Loucy (cell line): ENCODE results near the gene SON.

Source experiments
- H2AFZ ChIP-seq: fragments of 200-600 bp; sonication (generic); 2 replicates; pipeline ENCODE4 v1.6.0; 2016; ENCODE audit warnings: antibody characterized with exemption, mild to moderate bottlenecking, low read length, moderate library complexity
- H3F3A ChIP-seq: fragments of 200-600 bp; 2 replicates; pipeline ENCODE4 v1.6.0; 2016; ENCODE audit warnings: antibody characterized with exemption, low read depth, mild to moderate bottlenecking
- H3K27me3 ChIP-seq: fragments of 200-600 bp; sonication (generic); 2 replicates; pipeline ENCODE4 v1.6.1; 2014; ENCODE audit warnings: low read length, mild to moderate bottlenecking; ENCODE audit not compliant: insufficient read depth, poor library complexity, severe bottlenecking
- H3K36me3 ChIP-seq: fragments of 200-600 bp; sonication (generic); 2 replicates; pipeline ENCODE4 v1.6.1; 2016; ENCODE audit warnings: low read length; ENCODE audit not compliant: insufficient read depth
- H3K4me1 ChIP-seq: fragments of 200-600 bp; sonication (generic); 2 replicates; pipeline ENCODE4 v1.5.1; 2014; ENCODE audit warnings: low read length, mild to moderate bottlenecking; ENCODE audit not compliant: insufficient read depth, poor library complexity, severe bottlenecking
- H3K4me2 ChIP-seq: fragments of 200-600 bp; sonication (generic); 2 replicates; pipeline ENCODE4 v1.6.0; 2014; ENCODE audit warnings: antibody characterized with exemption, low read length, low read depth, mild to moderate bottlenecking; ENCODE audit not compliant: poor library complexity, severe bottlenecking
- H3K4me3 ChIP-seq: fragments of 200-600 bp; sonication (generic); 2 replicates; pipeline ENCODE4 v1.5.1; 2014; ENCODE audit warnings: low read length, mild to moderate bottlenecking, mixed read lengths; ENCODE audit not compliant: poor library complexity, severe bottlenecking
- H3K79me2 ChIP-seq: fragments of 200-600 bp; sonication (generic); 2 replicates; pipeline ENCODE4 v1.6.1; 2014; ENCODE audit warnings: low read length; ENCODE audit not compliant: insufficient read depth
- H3K9ac ChIP-seq: fragments of 200-600 bp; sonication (generic); 2 replicates; pipeline ENCODE4 v1.6.0; 2014; ENCODE audit warnings: mild to moderate bottlenecking, low read depth, low read length, moderate library complexity; ENCODE audit not compliant: poor library complexity, severe bottlenecking
- H3K9me2 ChIP-seq: fragments of 200-600 bp; sonication (generic); replicated peaks from 2 replicates; pipeline ENCODE4 v1.6.1; 2016; ENCODE audit warnings: low read depth, low read length, mixed read lengths
- H3K9me3 ChIP-seq: fragments of 200-600 bp; sonication (generic); 2 replicates; pipeline ENCODE4 v1.6.1; 2014; ENCODE audit warnings: mild to moderate bottlenecking, antibody characterized with exemption, low read length, low read depth; ENCODE audit not compliant: insufficient read depth
- H4K20me1 ChIP-seq: fragments of 200-600 bp; sonication (generic); 2 replicates; pipeline ENCODE4 v1.6.0; 2014; ENCODE audit warnings: antibody characterized with exemption, low read length, mild to moderate bottlenecking; ENCODE audit not compliant: insufficient read depth, poor library complexity, severe bottlenecking
- EZH2phosphoT487 ChIP-seq: fragments of 200-600 bp; IDR thresholded peaks from 2 replicates; pipeline ENCODE4 v1.6.1; 2018; ENCODE audit warnings: antibody characterized with exemption, mild to moderate bottlenecking, moderate library complexity, borderline replicate concordance
- TF ChIP-seq, protein P1 (sequence below): fragments of 200-600 bp; sonication (generic); conservative IDR thresholded peaks from 2 replicates; pipeline ENCODE4 v1.5.1; 2014; ENCODE audit warnings: mild to moderate bottlenecking, antibody characterized with exemption, low read length

The SON gene

DNA sequence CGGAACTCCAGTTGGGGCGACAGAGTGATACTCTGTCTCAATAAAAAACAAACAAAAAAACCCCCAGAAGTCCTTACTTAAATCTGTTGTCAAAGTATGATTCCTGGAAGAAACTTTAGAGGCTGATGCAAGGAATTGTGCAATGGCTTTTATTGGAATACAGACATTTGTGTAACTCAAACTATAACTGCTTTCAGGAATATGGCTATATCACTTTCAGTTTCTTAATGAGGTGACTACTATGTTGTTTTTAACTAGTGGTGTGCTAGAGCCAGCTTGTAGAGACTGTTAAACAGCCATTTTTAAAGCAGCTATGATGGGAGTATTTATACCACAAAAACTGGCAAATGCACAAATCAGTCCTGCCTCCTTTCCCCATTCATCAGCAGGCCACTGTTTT is 28.6 kb upstream of the SON start:
- H3K36me3 ChIP-seq, result peaks cover 27% of the 10 kb centered on the region; the same call in 1 of the 2 replicates
- no peaks in the 10 kb centered on the region for H4K20me1 ChIP-seq
- no peaks in the 10 kb centered on the region for H3K27me3 ChIP-seq
- no peak overlapping the region for H3K4me2 ChIP-seq
- H3K9me3 ChIP-seq, result no peaks in the 10 kb centered on the region
- H3K4me1 ChIP-seq, result no peaks in the 10 kb centered on the region
- no peak for TF ChIP-seq EZH2phosphoT487
- TF ChIP-seq, protein P1, sequence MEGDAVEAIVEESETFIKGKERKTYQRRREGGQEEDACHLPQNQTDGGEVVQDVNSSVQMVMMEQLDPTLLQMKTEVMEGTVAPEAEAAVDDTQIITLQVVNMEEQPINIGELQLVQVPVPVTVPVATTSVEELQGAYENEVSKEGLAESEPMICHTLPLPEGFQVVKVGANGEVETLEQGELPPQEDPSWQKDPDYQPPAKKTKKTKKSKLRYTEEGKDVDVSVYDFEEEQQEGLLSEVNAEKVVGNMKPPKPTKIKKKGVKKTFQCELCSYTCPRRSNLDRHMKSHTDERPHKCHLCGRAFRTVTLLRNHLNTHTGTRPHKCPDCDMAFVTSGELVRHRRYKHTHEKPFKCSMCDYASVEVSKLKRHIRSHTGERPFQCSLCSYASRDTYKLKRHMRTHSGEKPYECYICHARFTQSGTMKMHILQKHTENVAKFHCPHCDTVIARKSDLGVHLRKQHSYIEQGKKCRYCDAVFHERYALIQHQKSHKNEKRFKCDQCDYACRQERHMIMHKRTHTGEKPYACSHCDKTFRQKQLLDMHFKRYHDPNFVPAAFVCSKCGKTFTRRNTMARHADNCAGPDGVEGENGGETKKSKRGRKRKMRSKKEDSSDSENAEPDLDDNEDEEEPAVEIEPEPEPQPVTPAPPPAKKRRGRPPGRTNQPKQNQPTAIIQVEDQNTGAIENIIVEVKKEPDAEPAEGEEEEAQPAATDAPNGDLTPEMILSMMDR, result no peak
- no peaks in the 10 kb centered on the region for H3F3A ChIP-seq
- no peak overlapping the region for H3K4me3 ChIP-seq
- H2AFZ ChIP-seq, result no peak overlapping the region
- H3K79me2 ChIP-seq, result no peaks in the 10 kb centered on the region
- no peaks in the 10 kb centered on the region for H3K9me2 ChIP-seq
- H3K9ac ChIP-seq, result no peak overlapping the region

GRCh38 chr21:33518899-33519298 is 23.9 kb upstream of the SON start:
- Histone ChIP-seq H3K27me3 (no peaks in the 10 kb centered on the region), H3K4me3 (no peak overlapping the region), H3K79me2 (no peaks in the 10 kb centered on the region), H3K4me2 (no peak overlapping the region), H3K9ac (no peak overlapping the region), H3K9me2 (no peaks in the 10 kb centered on the region), H2AFZ (no peak overlapping the region), H3K9me3 (no peaks in the 10 kb centered on the region), H3F3A (no peaks in the 10 kb centered on the region), H4K20me1 (no peaks in the 10 kb centered on the region), H3K4me1 (no peaks in the 10 kb centered on the region), H3K36me3 (peaks cover 14% of the 10 kb centered on the region; the same call in 1 of the 2 replicates)
- TF ChIP-seq EZH2phosphoT487, result no peak
- TF ChIP-seq, protein P1, result no peak

- TF ChIP-seq EZH2phosphoT487, result no peak
- TF ChIP-seq, protein P1, result no peak
- Histone ChIP-seq H3K36me3 (peaks cover 8% of the 10 kb centered on the region; the same call in 1 of the 2 replicates), H4K20me1 (no peaks in the 10 kb centered on the region), H3F3A (no peaks in the 10 kb centered on the region), H3K9me2 (no peaks in the 10 kb centered on the region), H3K79me2 (no peaks in the 10 kb centered on the region), H2AFZ (no peak overlapping the region), H3K27me3 (no peaks in the 10 kb centered on the region), H3K4me1 (no peaks in the 10 kb centered on the region), H3K9me3 (no peaks in the 10 kb centered on the region), H3K4me3 (no peak overlapping the region), H3K4me2 (no peak overlapping the region), H3K9ac (no peak overlapping the region)
Observed at GRCh38 chr21:33522297-33522952, 20.4 kb upstream of the SON start.
